HG03558 (cell line): ENCODE measurements around the gene GNAI2.
A peak's percentile ranks its signal among the peaks of the same experiment; 100 is the strongest.

ENCODE experiments used
- ATAC-seq: cut with Tn5 transposase; IDR thresholded peaks from one replicate; pipeline ENCODE4 v1.9.1; 2021; ENCODE audit warnings: moderate number of reproducible peaks; ENCODE audit not compliant: unreplicated experiment; ENCODE audit errors: extremely low read depth

GNAI2 gene

GRCh38 chr3:50235716-50236483, at the start of gene GNAI2:
GNAI2 (plus strand) TSS chr3:50236204; CDS start chr3:50236336, 132 bp downstream.
- peak; percentile 80 for ATAC-seq

DNA sequence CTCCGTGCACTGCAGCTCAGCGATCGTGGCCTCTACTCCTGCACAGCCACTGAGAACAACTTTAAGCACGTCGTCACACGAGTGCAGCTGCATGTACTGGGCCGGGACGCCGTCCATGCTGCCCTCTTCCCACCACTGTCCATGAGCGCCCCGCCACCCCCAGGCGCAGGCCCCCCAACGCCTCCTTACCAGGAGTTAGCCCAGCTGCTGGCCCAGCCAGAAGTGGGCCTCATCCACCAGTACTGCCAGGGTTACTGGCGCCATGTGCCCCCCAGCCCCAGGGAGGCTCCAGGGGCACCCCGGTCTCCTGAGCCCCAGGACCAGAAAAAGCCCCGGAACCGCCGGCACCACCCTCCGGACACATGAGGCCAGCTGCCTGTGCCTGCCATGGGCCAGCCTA, 48.3 kb upstream of the GNAI2 start:
- no peak for ATAC-seq

- ATAC-seq = no peak
Observed at GRCh38 chr3:50189274-50189673, 46.7 kb upstream of the GNAI2 start.

DNA sequence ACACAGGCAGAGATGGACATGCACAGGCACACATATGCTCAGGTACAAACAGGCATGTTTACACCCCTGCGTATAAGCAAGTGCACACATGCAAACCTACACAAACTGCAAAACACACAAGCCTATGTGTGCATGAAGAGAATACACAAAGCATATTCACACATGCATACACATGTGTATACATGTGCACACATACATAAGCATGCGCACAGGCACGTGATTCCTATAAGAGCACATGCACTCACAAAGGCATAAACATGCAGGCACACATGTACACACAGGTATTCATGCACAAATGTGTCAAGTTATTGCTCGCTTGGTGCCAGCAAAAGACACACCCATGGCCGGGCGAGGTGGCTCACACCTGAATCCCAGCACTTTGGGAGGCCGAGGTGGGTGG, 46.0 kb upstream of the GNAI2 start:
- no peak for ATAC-seq

GRCh38 chr3:50190936-50191660, 44.9 kb upstream of the GNAI2 start, which contains the start of gene GNAT1:
GNAT1 (plus strand) TSS chr3:50191610; CDS start chr3:50191726, 116 bp downstream.
- no peak for ATAC-seq

GRCh38 chr3:50192124-50192523, 43.9 kb upstream of the GNAI2 start:
- no peak for ATAC-seq

DNA sequence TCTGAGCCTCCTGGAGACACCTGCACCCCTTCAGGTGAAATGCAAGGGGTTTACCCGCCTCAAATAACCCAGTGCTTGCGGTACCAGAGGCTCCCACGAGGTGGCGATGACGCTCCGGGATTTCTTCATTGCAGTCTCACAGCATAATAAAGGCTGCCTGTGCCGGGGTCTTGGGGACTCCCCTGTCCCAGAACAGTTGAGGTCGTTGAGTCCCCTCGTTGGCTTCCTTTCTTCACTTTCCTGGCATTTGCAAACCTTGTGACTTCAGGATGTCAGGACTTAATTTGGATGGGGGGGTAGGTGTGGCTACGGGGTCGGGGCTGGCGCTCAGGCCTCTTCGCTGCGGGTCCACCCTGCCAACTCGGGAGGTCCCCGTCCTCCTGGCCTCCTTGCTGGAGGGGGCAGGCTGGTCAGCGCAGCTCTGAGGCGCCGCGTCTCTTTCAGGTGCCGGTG, 43.3 kb upstream of the GNAI2 start:
- no peak for ATAC-seq

DNA sequence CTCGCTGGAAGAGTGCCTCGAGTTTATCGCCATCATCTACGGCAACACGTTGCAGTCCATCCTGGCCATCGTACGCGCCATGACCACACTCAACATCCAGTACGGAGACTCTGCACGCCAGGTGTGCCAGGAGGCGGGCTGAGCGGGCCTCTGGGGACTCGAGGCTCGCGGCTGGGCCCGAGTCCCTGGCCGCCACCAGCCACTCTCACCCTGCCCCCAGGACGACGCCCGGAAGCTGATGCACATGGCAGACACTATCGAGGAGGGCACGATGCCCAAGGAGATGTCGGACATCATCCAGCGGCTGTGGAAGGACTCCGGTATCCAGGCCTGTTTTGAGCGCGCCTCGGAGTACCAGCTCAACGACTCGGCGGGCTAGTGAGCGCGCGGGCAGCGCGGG, 42.7 kb upstream of the GNAI2 start:
- no peak for ATAC-seq

DNA sequence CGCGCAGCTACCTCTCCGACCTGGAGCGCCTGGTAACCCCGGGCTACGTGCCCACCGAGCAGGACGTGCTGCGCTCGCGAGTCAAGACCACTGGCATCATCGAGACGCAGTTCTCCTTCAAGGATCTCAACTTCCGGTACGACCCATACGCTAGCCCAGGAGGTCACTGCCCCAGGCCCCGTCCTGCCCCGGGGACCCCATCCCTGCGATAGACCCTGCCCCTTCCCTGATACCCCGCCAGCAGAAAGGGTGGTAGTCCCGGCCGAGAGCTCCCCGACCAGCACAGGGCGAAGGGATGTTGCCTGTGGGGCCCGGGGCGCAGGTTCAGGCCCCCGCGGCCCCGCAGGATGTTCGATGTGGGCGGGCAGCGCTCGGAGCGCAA, 42.3 kb upstream of the GNAI2 start:
- no peak for ATAC-seq

DNA sequence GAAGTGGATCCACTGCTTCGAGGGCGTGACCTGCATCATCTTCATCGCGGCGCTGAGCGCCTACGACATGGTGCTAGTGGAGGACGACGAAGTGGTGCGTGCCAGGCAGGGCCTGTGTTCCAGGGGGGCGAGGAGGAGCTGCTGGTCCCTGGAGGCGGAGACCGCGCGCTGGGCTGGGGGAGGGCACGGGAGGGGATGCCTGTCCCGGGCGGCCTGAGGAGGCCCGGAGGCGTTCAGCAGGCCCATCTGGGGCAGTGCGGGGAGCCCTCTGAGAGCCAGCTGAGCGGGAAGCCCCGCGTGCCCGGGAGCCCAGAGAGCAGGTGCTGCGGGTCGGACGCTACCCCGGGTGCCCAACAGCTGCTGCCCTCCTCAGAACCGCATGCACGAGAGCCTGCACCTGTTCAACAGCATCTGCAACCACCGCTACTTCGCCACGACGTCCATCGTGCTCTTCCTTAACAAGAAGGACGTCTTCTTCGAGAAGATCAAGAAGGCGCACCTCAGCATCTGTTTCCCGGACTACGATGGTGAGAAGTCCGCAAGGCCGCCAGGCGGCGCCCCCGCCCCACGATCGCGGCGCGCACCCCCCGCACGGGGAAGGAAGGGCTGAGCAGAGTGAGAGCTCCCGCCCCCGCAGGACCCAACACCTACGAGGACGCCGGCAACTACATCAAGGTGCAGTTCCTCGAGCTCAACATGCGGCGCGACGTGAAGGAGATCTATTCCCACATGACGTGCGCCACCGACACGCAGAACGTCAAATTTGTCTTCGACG, 41.7 kb upstream of the GNAI2 start:
- no peak for ATAC-seq

DNA sequence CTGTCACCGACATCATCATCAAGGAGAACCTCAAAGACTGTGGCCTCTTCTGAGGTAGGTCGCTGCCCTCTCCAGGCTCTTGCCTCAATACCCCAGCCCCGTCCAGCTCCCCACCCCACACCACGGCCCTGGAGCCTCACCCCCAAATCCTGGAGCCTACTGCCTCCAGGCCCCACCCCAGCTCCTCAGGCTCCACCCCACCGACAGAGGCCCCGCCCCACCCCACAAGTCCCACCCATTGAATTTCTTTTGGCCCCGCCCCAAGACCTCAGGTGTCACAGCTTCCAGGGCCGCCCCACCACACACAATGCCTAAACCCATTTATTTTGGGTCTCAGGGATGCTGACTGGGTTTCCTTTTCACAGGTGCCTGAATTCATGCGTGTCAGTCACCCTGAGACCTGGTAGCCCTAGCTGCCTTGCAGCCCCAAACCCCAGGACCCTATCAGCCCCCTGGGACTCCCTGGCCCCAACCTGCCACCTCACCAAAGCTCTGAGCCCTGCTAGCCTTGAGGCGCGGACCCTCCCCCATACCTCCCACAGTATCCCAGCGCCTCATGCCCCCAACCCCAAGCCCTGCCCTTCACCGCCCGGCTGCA, 41.0 kb upstream of the GNAI2 start:
- ATAC-seq = no peak

DNA sequence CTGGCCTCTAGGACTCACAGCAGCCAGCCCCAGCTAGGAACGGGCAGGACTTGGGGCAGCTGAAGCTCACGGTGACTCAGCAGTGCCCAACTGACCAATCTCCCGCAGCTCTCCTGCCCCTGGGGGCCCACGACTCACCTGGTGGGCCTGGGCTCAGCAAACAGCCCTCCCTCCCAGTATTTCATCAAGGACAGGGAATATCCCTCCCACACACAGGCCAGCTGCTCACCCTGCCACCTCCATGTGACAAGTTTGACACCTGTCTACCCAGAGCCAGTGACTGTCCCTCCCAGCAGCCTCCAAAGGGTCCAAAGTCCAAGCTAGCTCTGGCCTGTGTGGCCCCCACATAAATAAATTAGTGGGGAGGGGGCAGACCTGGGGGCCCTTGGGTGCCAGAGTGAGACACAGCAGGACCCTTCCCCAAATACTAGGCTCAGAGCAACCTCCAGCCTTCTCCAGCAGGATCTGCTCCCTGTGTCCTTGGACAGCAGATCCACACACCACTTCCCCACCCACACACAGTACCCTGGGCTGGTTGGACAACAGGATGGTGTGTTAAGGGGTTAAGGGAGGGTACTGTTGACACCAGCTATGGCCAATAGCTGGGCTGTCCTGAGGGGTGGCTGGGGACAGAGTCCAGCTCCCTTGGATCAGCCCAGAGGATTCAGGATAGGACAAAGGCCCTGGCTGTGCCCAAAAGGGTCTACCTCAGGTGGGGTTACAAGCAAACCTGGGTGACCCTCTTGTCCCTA, 40.3 kb upstream of the GNAI2 start:
- ATAC-seq = no peak

DNA sequence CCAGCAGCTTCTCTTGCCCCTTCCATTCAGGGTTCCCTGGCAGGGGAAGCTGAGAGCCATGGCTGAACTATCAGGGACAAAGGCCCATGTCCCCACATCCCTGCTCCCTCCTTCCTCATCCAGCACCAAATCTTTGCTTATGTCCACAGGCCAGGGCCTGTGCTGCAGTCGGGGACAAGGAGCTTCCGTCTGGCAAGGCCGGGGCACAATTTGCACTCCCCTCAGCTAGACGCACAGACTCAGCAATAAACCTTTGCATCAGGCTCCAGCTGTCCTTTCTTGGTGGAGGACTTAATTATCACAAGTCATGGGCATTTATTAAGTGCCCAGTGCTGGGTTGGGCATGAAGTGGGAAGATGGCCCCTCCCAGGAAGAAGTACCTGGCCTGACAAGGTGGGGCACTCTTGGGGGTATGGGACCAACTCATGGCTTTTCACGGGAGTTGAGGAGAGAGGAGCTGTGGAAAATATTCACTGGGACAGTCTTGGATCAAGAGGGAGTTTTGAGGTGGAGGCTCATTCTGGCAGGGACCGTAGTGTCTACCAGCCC, 39.7 kb upstream of the GNAI2 start:
- no peak for ATAC-seq

DNA sequence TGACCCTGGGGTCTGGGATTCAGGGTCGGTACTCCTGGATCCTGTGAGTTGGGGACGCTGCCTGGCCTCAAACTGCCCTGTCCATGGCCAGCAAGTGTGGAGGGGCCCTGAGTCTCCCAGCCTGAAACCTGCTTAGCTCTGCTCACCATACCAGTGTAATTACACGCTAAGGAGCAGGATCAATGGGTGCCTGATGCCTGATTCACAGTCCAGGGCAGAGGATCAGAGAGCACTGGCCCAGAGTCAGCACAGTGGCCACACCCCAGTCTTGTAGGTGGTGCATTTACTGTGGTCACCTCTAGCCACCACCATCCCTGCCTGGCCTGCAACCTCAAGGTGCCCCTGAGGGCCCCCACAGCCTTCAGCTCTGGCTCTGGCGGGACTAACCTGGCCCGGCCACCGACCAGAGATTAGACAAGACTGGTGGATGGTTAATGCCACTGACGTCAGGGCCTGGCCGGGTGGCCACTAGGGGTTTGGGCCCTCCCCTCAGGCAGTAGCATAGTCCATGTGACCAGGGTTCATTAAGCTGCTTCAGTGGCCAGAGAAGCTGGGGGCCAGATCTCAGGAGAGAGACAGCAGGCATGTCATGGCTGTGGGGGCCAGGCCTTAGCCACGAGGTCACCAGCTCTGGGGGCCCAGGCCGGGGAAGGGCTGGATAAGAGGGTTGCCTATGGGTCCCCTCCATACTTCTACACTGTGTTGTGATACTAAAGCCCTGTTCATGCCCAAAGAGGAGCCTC, 34.3 kb upstream of the GNAI2 start:
- ATAC-seq = no peak

GRCh38 chr3:50202353-50203112, 33.5 kb upstream of the GNAI2 start:
- ATAC-seq = no peak

DNA sequence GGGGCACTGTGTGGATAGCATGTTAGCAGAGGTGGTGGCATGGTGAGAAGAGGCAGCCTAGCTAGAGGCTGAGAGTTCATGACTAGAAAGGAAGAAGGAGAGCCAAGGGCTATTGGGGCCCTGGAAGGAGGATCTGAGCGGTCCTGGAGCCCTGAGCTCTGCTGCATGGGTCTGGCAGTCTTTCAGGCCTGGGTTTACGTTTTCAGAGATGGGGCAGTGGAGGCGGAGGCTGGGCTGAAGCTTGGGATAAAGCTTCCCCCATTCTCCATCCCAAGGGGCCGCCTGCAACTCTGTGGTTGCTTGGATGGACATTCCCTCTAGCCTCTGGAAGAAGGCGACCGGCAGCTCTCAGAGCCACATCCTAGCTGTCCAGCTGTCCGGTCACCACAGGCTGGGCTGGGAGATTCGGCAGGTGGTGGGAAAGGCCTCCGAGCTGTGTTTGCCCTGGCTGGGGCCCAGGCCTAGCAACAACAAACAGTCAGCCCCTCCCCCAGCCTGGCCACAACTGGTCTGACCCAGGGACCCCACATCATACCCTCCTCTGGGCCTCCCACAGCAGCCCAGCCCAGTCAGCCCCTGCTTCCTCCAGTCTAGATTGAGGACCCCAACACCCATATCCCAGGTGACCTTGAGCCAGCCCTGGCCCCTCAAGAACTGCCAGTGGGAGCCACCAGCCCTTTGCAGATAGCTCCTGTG, 32.7 kb upstream of the GNAI2 start:
- ATAC-seq = no peak
